HG02970 (cell line): Measurements from ENCODE around the gene SORCS1.
A peak's percentile ranks its signal among the peaks of the same experiment; 100 is the strongest.

ENCODE experiments used
- ATAC-seq: cut with Tn5 transposase; IDR thresholded peaks from one replicate; pipeline ENCODE4 v1.9.1; 2021; ENCODE audit warnings: mild to moderate bottlenecking, moderate library complexity, moderate number of reproducible peaks; ENCODE audit not compliant: unreplicated experiment, low FRiP score

The SORCS1 gene

GRCh38 chr10:106832846-106833245 lies 331.7 kb downstream of the SORCS1 start:
- no peak for ATAC-seq

- ATAC-seq: no peak
Measured at GRCh38 chr10:106830471-106830870, 334.0 kb downstream of the SORCS1 start.

GRCh38 chr10:106830006-106830405 lies 334.5 kb downstream of the SORCS1 start:
- ATAC-seq: no peak

GRCh38 chr10:106826716-106827115 lies 337.8 kb downstream of the SORCS1 start:
- ATAC-seq: no peak

GRCh38 chr10:106825576-106826364 lies 338.7 kb downstream of the SORCS1 start:
- no peak for ATAC-seq

GRCh38 chr10:106820579-106820978 lies 343.9 kb downstream of the SORCS1 start:
- ATAC-seq: no peak

- no peak for ATAC-seq
Measured at GRCh38 chr10:106819490-106819889, 345.0 kb downstream of the SORCS1 start.

- ATAC-seq: no peak
Measured at GRCh38 chr10:106816318-106817085, 348.0 kb downstream of the SORCS1 start.

GRCh38 chr10:106815427-106816043 lies 349.0 kb downstream of the SORCS1 start:
- no peak for ATAC-seq

GRCh38 chr10:106804992-106805582 lies 359.4 kb downstream of the SORCS1 start:
- ATAC-seq: no peak

- ATAC-seq: no peak
Measured at GRCh38 chr10:106802949-106803348, 361.6 kb downstream of the SORCS1 start.

- no peak for ATAC-seq
Measured at GRCh38 chr10:106799776-106800175, 364.7 kb downstream of the SORCS1 start.

- ATAC-seq: peak; percentile 85
Measured at GRCh38 chr10:106795619-106796018, 368.9 kb downstream of the SORCS1 start.

GRCh38 chr10:106793617-106794016 lies 370.9 kb downstream of the SORCS1 start:
- no peak for ATAC-seq

- ATAC-seq: no peak
Measured at GRCh38 chr10:106789623-106790022, 374.9 kb downstream of the SORCS1 start.

- no peak for ATAC-seq
Measured at GRCh38 chr10:106788982-106789381, 375.5 kb downstream of the SORCS1 start.

GRCh38 chr10:106785528-106785927 lies 379.0 kb downstream of the SORCS1 start:
- no peak for ATAC-seq

GRCh38 chr10:106780632-106781031 lies 383.9 kb downstream of the SORCS1 start:
- ATAC-seq: no peak

GRCh38 chr10:106777841-106778240 lies 386.7 kb downstream of the SORCS1 start:
- no peak for ATAC-seq

GRCh38 chr10:106775127-106775526 lies 389.4 kb downstream of the SORCS1 start:
- ATAC-seq: no peak

GRCh38 chr10:106772957-106773356 lies 391.5 kb downstream of the SORCS1 start:
- no peak for ATAC-seq
